HepG2 (cell line): Measurements from ENCODE around the gene TRMT1. TPM values are rescaled to one million over a fixed set of nuclear protein-coding genes. Genes with fewer than 3 reads are reported as not detected.

ENCODE experiments used
- ATAC-seq: fragments of 200-7000 bp; cut with Tn5 transposase; 3 replicates; pipeline ENCODE4 v1.9.1; 2020; ENCODE audit warnings: mild to moderate bottlenecking, moderate library complexity
- BruUV-seq: library from RNA; stranded (reverse); fragments of 400-500 nt; replicated peaks from 2 replicates; lab custom pipeline; 2021; lab: Mats Ljungman, UMichigan
- CTCF ChIA-PET: fragments of 300-600 bp; formaldehyde crosslinking; extraction: SDS; loops from one replicate; lab custom pipeline; 2021; ENCODE audit warnings: low total read pairs, inconsistent platforms, low intra/inter-chr PET ratio; lab: Yijun Ruan, JAX
- POLR2A ChIA-PET: fragments of 350-600 bp; sonication (Branson Sonifier 250); formaldehyde crosslinking; loops from one replicate; lab custom pipeline; 2020; ENCODE audit warnings: antibody characterized with exemption, inconsistent platforms; lab: Yijun Ruan, JAX
- DNase-seq: peaks from one replicate; pipeline ENCODE4 v3.0.0-alpha.2; 2015; ENCODE audit warnings: low spot score
- FAIRE-seq: peaks from 3 replicates; lab custom pipeline; 2011; peaks lifted over from hg19 to GRCh38; lab: Jason Lieb, UNC
- H2AFZ ChIP-seq: one replicate; pipeline ENCODE4 v1.6.1; 2011; ENCODE audit warnings: low read length, inconsistent platforms
- H3K27ac ChIP-seq: fragments of 300-600 bp; 3 replicates; pipeline ENCODE4 v1.8.0; 2011; ENCODE audit warnings: mixed run types, mild to moderate bottlenecking, mixed read lengths, low read length, inconsistent platforms; ENCODE audit not compliant: insufficient read depth; ENCODE audit errors: extremely low read length
- H3K27me3 ChIP-seq, 2 experiments: fragments of 200-600 bp in 1 of 2; 2 replicates in 1 of 2; 3 replicates in 1 of 2; pipeline versions ENCODE4 v1.6.0 to v1.8.0; 2011; ENCODE audit warnings: low read length in 2 of 2, mild to moderate bottlenecking in 2 of 2, moderate library complexity in 2 of 2, inconsistent platforms in 1 of 2; ENCODE audit not compliant: insufficient read depth in 2 of 2, control insufficient read depth in 1 of 2
- H3K36me3 ChIP-seq, 2 experiments: fragments of 200-600 bp in 1 of 2; replicated peaks in 1 of 2; 2 replicates in 1 of 2; 3 replicates in 1 of 2; pipeline versions ENCODE4 v1.5.1 to v1.8.0; 2011; ENCODE audit warnings: low read length in 2 of 2, inconsistent platforms in 1 of 2; ENCODE audit not compliant: insufficient read depth in 2 of 2, control insufficient read depth in 1 of 2
- H3K4me1 ChIP-seq: 2 replicates; pipeline ENCODE4 v1.5.1; 2012; ENCODE audit warnings: low read length, inconsistent platforms; ENCODE audit not compliant: insufficient read depth
- H3K4me2 ChIP-seq: 2 replicates; pipeline ENCODE4 v1.6.0; 2011; ENCODE audit warnings: low read depth, low read length, inconsistent platforms
- H3K4me3 ChIP-seq, 3 experiments: fragments of 200-600 bp in 1 of 3; sonication (generic), shearing (Covaris generic) in 1 of 3; replicated peaks in 1 of 3; 2 replicates each; pipeline ENCODE4 v1.5.1; 2011 to 2016; ENCODE audit warnings: low read length in 3 of 3, inconsistent platforms in 2 of 3, low read depth in 2 of 3, mild to moderate bottlenecking in 2 of 3, control low read depth in 1 of 3, mixed read lengths in 1 of 3; ENCODE audit not compliant: insufficient read depth in 1 of 3
- H3K79me2 ChIP-seq: one replicate; pipeline ENCODE4 v1.6.1; 2011; ENCODE audit warnings: low read length, inconsistent platforms; ENCODE audit not compliant: insufficient read depth
- H3K9ac ChIP-seq: 2 replicates; pipeline ENCODE4 v1.6.0; 2011; ENCODE audit warnings: mild to moderate bottlenecking, low read depth, low read length, inconsistent platforms; ENCODE audit not compliant: insufficient read depth
- H3K9me3 ChIP-seq: 2 replicates; pipeline ENCODE4 v1.5.1; 2012; ENCODE audit warnings: mild to moderate bottlenecking, low read length
- H4K20me1 ChIP-seq: 2 replicates; pipeline ENCODE4 v1.6.0; 2011; ENCODE audit warnings: inconsistent platforms, mild to moderate bottlenecking, low read length, moderate library complexity; ENCODE audit not compliant: insufficient read depth
- AGO2 ChIP-seq: fragments of 200-400 bp; formaldehyde crosslinking; optimal IDR thresholded peaks from 2 replicates; pipeline ENCODE3; 2017; ENCODE audit warnings: mild to moderate bottlenecking, low read depth, low read length, moderate library complexity
- HOXA3 ChIP-seq: sonication (generic); formaldehyde crosslinking; IDR thresholded peaks from 2 replicates; pipeline ENCODE4 v1.5.0; 2020; ENCODE audit warnings: missing genetic modification reagents
- MTF2 ChIP-seq: sonication (generic); formaldehyde crosslinking; IDR thresholded peaks from 2 replicates; pipeline ENCODE4 v1.5.0; 2020; ENCODE audit warnings: missing genetic modification reagents, borderline replicate concordance
- SKIL ChIP-seq: sonication (generic); formaldehyde crosslinking; IDR thresholded peaks from 2 replicates; pipeline ENCODE4 v1.8.0; 2022; ENCODE audit warnings: missing genetic modification reagents, mild to moderate bottlenecking, moderate library complexity, borderline replicate concordance
- SRY ChIP-seq: sonication (generic); formaldehyde crosslinking; IDR thresholded peaks from 2 replicates; pipeline ENCODE4 v1.8.0; 2022; ENCODE audit warnings: mild to moderate bottlenecking, missing genetic modification reagents
- ZNF143 ChIP-seq: sonication (generic); formaldehyde crosslinking; IDR thresholded peaks from 2 replicates; pipeline ENCODE4 v1.4.0; 2020; ENCODE audit warnings: missing genetic modification reagents
- ZNF280D ChIP-seq: sonication (generic); formaldehyde crosslinking; IDR thresholded peaks from 2 replicates; pipeline ENCODE4 v1.5.1; 2020; ENCODE audit warnings: mild to moderate bottlenecking, missing genetic modification reagents
- ZNF292 ChIP-seq: sonication (generic); formaldehyde crosslinking; IDR thresholded peaks from 2 replicates; pipeline ENCODE4 v1.8.1; 2022; ENCODE audit warnings: mild to moderate bottlenecking, low read depth, missing genetic modification reagents, borderline replicate concordance
- ZNF33A ChIP-seq: sonication (generic); formaldehyde crosslinking; IDR thresholded peaks from 2 replicates; pipeline ENCODE4 v1.5.1; 2020; ENCODE audit warnings: missing genetic modification reagents, mild to moderate bottlenecking, moderate library complexity, borderline replicate concordance
- WGBS: methylation state at CpG from one replicate; pipeline ENCODE4 v1.1.6; 2017; ENCODE audit warnings: low lambda C conversion rate; 5-methylcytosine and 5-hydroxymethylcytosine counted together
- in situ Hi-C: cut with HindIII; loops from 2 replicates; pipeline ENCODE4 v1.10.0; 2017; ENCODE audit warnings: low pct_unique_long_range_greater_than_20kb; ENCODE audit not compliant: extremely low pct_ligation_motif_present
- intact Hi-C: fragments of 100-400 bp; cut with micrococcal nuclease; formaldehyde crosslinking; loops from one replicate; pipeline ENCODE4 v1.10.0; 2022; ENCODE audit not compliant: unreplicated experiment
- polyA plus RNA-seq, 8 experiments: library from polyadenylated mRNA; depleted of rRNA in 3 of 8; stranded (reverse) in 7 of 8; unstranded in 1 of 8; fragments of >200 nt; fragmentation: Illumina TruSeq in 4 of 8; extraction: Trizol in 4 of 8; gene quantifications; 2 replicates each; pipeline versions ENCODE4 v1.2.1 to v1.2.3, GENCODE V29; 2011 to 2016; ENCODE audit warnings: low read depth in 4 of 8, missing spikeins in 1 of 8, mixed read lengths in 1 of 8; ENCODE audit not compliant: insufficient read depth in 1 of 8
- total RNA-seq, 5 experiments: library from RNA; depleted of rRNA; stranded (reverse); fragments of >200 nt; fragmentation: Illumina TruSeq; extraction: Trizol; gene quantifications; 2 replicates each; pipeline ENCODE4 v1.2.3, GENCODE V29; 2016; ENCODE audit warnings: low read depth in 1 of 5
- TF ChIP-seq, protein P1 (sequence below): sonication (generic); formaldehyde crosslinking; IDR thresholded peaks from 2 replicates; pipeline ENCODE4 v1.4.0; 2020; ENCODE audit warnings: missing genetic modification reagents

TRMT1 gene
- total and polyA plus RNA-seq, 2 of the 13 experiments (the other 11 are each of a cell fraction or from before 2014, with no cell fraction given): 35.5 to 44.1 TPM

- Histone ChIP-seq H3K27ac (peak overlapping the region; percentile 37), H3K4me2 (peak overlapping the region; percentile 48), H3K9me3 (no peaks in the 10 kb centered on the region), H3K36me3 (no peaks in the 10 kb centered on the region; a peak in 1 of 5 replicates), H3K27me3 (no peaks in the 10 kb centered on the region), H3K4me1 (peaks cover 43% of the 10 kb centered on the region), H3K9ac (no peak overlapping the region), H3K4me3 (peak overlapping the region in 1 of 3 experiments; percentile 15; a peak in 1 of 6 replicates), H4K20me1 (no peaks in the 10 kb centered on the region; the same call in none of the 2 replicates), H3K79me2 (no peaks in the 10 kb centered on the region), H2AFZ (no peak overlapping the region)
- WGBS: 46% methylated on average over 29 of the region's 44 CpGs
- no TSS peak for BruUV-seq
- FAIRE-seq (peak; percentile 54), ATAC-seq (peak; percentile 82), DNase-seq (peak; percentile 67)
- intact Hi-C loops (no loop called here), in situ Hi-C loops (no loop called here)
- POLR2A ChIA-PET: interaction anchor here (0.7 to 1.7 kb wide), 8 partner anchors 35 to 150 kb away, joined by 3 to 12 read pairs (median 4); no protein-coding TSS in a partner anchor
- CTCF ChIA-PET: interaction anchor here (1.3 to 1.8 kb wide), 2 partner anchors 118 to 131 kb away, joined by 5 to 7 read pairs; no protein-coding TSS in a partner anchor
- TF ChIP-seq MTF2 (CRISPR knock-in tag): no peak
- no peak for TF ChIP-seq SKIL
- peak; percentile 48; the same call in 1 of the 2 replicates for TF ChIP-seq HOXA3 (CRISPR knock-in tag)
- TF ChIP-seq ZNF33A (CRISPR knock-in tag): no peak
- TF ChIP-seq AGO2: peak; percentile 74
- no peak for TF ChIP-seq ZNF143 (CRISPR knock-in tag)
- peak; percentile 45; the same call in 1 of the 2 replicates for TF ChIP-seq ZNF292 (CRISPR knock-in tag)
- no peak for TF ChIP-seq SRY (CRISPR knock-in tag)
- TF ChIP-seq, protein P1, sequence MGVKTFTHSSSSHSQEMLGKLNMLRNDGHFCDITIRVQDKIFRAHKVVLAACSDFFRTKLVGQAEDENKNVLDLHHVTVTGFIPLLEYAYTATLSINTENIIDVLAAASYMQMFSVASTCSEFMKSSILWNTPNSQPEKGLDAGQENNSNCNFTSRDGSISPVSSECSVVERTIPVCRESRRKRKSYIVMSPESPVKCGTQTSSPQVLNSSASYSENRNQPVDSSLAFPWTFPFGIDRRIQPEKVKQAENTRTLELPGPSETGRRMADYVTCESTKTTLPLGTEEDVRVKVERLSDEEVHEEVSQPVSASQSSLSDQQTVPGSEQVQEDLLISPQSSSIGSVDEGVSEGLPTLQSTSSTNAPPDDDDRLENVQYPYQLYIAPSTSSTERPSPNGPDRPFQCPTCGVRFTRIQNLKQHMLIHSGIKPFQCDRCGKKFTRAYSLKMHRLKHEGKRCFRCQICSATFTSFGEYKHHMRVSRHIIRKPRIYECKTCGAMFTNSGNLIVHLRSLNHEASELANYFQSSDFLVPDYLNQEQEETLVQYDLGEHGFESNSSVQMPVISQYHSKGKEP (CRISPR knock-in tag): no peak
- TF ChIP-seq ZNF280D: 0 out of 2 replicates have a peak, but pooled peaks have one; percentile 28
These were observed 20.3 kb downstream of the TRMT1 start for GRCh38 chr19:13095934-13096927.
